OCI-LY3 (cell line): ENCODE results near the gene EFR3B.

ENCODE experiments used
- CTCF ChIP-seq: fragments of 200-600, 300-600 bp; sonication (generic); IDR thresholded peaks from 2 replicates; pipeline ENCODE4 v1.5.1; 2014; ENCODE audit warnings: antibody characterized with exemption, low read length, low read depth
- EZH2phosphoT487 ChIP-seq: fragments of 200-600 bp; shearing (Covaris generic); IDR thresholded peaks from 2 replicates; pipeline ENCODE4 v1.6.1; 2018; ENCODE audit warnings: antibody characterized with exemption, mixed run types, low read depth

GRCh38 chr2:25034081-25034480, 7.8 kb upstream of the EFR3B start:
- TF ChIP-seq CTCF (no peak), EZH2phosphoT487 (no peak)
